ENCODE measurements around the gene WRAP53.

Gene WRAP53

GRCh38 chr17:7745748-7746470 is 57.6 kb downstream of the WRAP53 start:
- DNase-seq = peak; percentile 6 to 16

GRCh38 chr17:7747635-7748071 is 59.4 kb downstream of the WRAP53 start:
- DNase-seq = no peak

- DNase-seq = no peak
Observed at GRCh38 chr17:7748076-7748775, 59.9 kb downstream of the WRAP53 start.

- DNase-seq = no peak
Observed at GRCh38 chr17:7750321-7750821, 62.1 kb downstream of the WRAP53 start.
